Neural progenitor cell (in vitro differentiated cells): ENCODE measurements around the gene USP17L20. TPM values are rescaled to one million over a fixed set of nuclear protein-coding genes. Genes with fewer than 3 reads are reported as not detected.
"Not testable (repeated sequence)": the region's sequence is repeated elsewhere in the genome, so short reads cannot be mapped to it uniquely, and the experiment has no call there.

Experiments
- DNase-seq: peaks from one replicate; pipeline ENCODE4 v3.0.0-alpha.2; 2016; ENCODE audit warnings: low spot score
- H2AFZ ChIP-seq: fragments of 200-600 bp; sonication (generic); replicated peaks from 2 replicates; pipeline ENCODE4 v1.6.1; 2016; ENCODE audit warnings: antibody characterized with exemption
- H3F3A ChIP-seq: fragments of 200-600 bp; sonication (generic); 2 replicates; pipeline ENCODE4 v1.6.1; 2016; ENCODE audit warnings: antibody characterized with exemption, low read depth
- H3K27ac ChIP-seq: fragments of 200-600 bp; sonication (generic); 2 replicates; pipeline ENCODE4 v1.5.1; 2016; ENCODE audit warnings: mild to moderate bottlenecking
- H3K27me3 ChIP-seq: fragments of 200-600 bp; sonication (generic); 2 replicates; pipeline ENCODE4 v1.6.1; 2016; ENCODE audit warnings: mild to moderate bottlenecking, moderate library complexity
- H3K36me3 ChIP-seq: fragments of 200-600 bp; sonication (generic); 2 replicates; pipeline ENCODE4 v1.5.1; 2016
- H3K4me1 ChIP-seq: fragments of 200-600 bp; sonication (generic); 2 replicates; pipeline ENCODE4 v1.6.1; 2016; ENCODE audit warnings: mixed run types
- H3K4me2 ChIP-seq: fragments of 200-600 bp; sonication (generic); 2 replicates; pipeline ENCODE4 v1.6.1; 2016
- H3K4me3 ChIP-seq: fragments of 200-600 bp; sonication (generic); 2 replicates; pipeline ENCODE4 v1.5.1; 2016
- H3K79me2 ChIP-seq: fragments of 200-600 bp; sonication (generic); 2 replicates; pipeline ENCODE4 v1.6.1; 2016; ENCODE audit warnings: low read depth
- H3K9ac ChIP-seq: fragments of 200-600 bp; sonication (generic); 2 replicates; pipeline ENCODE4 v1.6.1; 2016
- H3K9me3 ChIP-seq: fragments of 200-600 bp; sonication (generic); 2 replicates; pipeline ENCODE4 v1.5.1; 2016; ENCODE audit warnings: low read depth
- H4K20me1 ChIP-seq: fragments of 200-600 bp; sonication (generic); 2 replicates; pipeline ENCODE4 v1.6.1; 2016; ENCODE audit warnings: low read depth
- H3K27ac Mint-ChIP-seq: 3 replicates; pipeline ENCODE4 v1.8.0; 2021; ENCODE audit warnings: mixed read lengths
- H3K27me3 Mint-ChIP-seq: 2 replicates; pipeline ENCODE4 v1.8.0; 2022; ENCODE audit warnings: low read depth, mild to moderate bottlenecking, inconsistent platforms, moderate library complexity, mixed read lengths; ENCODE audit not compliant: insufficient read depth
- H3K36me3 Mint-ChIP-seq: 3 replicates; pipeline ENCODE4 v1.8.0; 2021; ENCODE audit warnings: mixed read lengths
- H3K4me1 Mint-ChIP-seq: 3 replicates; pipeline ENCODE4 v1.8.0; 2021; ENCODE audit warnings: mixed read lengths
- H3K4me3 Mint-ChIP-seq: 3 replicates; pipeline ENCODE4 v1.8.0; 2021; ENCODE audit warnings: mild to moderate bottlenecking, moderate library complexity, mixed read lengths
- H3K9me3 Mint-ChIP-seq: 3 replicates; pipeline ENCODE4 v1.8.0; 2020; ENCODE audit warnings: mixed read lengths
- total RNA-seq: library from RNA; depleted of rRNA; stranded (reverse); fragments of >200 nt; gene quantifications from 2 replicates; pipeline ENCODE4 v1.2.3, GENCODE V29; 2015; ENCODE audit warnings: low replicate concordance

Gene USP17L20, protein sequence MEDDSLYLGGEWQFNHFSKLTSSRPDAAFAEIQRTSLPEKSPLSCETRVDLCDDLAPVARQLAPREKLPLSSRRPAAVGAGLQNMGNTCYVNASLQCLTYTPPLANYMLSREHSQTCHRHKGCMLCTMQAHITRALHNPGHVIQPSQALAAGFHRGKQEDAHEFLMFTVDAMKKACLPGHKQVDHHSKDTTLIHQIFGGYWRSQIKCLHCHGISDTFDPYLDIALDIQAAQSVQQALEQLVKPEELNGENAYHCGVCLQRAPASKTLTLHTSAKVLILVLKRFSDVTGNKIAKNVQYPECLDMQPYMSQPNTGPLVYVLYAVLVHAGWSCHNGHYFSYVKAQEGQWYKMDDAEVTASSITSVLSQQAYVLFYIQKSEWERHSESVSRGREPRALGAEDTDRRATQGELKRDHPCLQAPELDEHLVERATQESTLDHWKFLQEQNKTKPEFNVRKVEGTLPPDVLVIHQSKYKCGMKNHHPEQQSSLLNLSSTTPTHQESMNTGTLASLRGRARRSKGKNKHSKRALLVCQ
- not detected in 2 replicates for total RNA-seq

DNA sequence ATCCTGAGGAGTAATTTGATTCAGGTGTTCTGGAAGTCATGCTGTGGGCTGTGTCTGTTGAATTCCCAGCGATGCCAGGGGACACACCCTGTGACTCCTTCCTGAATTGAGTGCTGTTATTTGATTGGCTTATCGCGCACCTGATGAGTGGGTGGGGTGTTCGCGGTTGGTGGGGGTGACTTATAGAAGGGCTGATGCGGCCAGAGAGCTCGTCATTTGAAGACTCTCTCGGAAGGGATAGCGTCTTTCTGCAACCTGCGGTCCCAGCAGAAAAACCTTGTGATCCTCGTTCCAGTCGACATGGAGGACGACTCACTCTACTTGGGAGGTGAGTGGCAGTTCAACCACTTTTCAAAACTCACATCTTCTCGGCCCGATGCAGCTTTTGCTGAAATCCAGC, at the start of gene USP17L20:
USP17L20 (plus strand) TSS at position 301 of the 400 bp plus-strand sequence; CDS start at position 301, 0 bp downstream.
- H3K27ac ChIP-seq, H3K4me3 Mint-ChIP-seq, H3K36me3 Mint-ChIP-seq, DNase-seq, H3K4me2 ChIP-seq, H3K9me3 Mint-ChIP-seq, H3K4me1 Mint-ChIP-seq, H3K36me3 ChIP-seq, H3K4me3 ChIP-seq, H3K27ac Mint-ChIP-seq, H4K20me1 ChIP-seq, H3F3A ChIP-seq, H2AFZ ChIP-seq, H3K4me1 ChIP-seq, H3K27me3 Mint-ChIP-seq, H3K9me3 ChIP-seq, H3K9ac ChIP-seq, H3K27me3 ChIP-seq, H3K79me2 ChIP-seq: not testable (repeated sequence)

DNA sequence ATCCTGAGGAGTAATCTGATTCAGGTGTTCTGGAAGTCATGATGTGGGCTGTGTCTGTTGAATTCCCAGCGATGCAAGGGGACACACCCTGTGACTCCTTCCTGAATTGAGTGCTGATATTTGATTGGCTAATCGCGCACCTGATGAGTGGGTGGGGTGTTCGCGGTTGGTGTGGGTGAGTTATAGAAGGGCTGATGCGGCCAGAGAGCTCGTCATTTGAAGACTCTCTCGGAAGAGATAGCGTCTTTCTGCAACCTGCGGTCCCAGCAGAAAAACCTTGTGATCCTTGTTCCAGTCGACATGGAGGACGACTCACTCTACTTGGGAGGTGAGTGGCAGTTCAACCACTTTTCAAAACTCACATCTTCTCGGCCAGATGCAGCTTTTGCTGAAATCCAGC, 47.6 kb upstream of the USP17L20 start, which contains the start of gene USP17L10:
USP17L10 (plus strand) TSS at position 301 of the 400 bp plus-strand sequence; CDS start at position 301, 0 bp downstream.
- DNase-seq, H3K36me3 ChIP-seq, H3K4me3 Mint-ChIP-seq, H3K4me3 ChIP-seq, H2AFZ ChIP-seq, H3K27ac ChIP-seq, H3K27me3 ChIP-seq, H3K27ac Mint-ChIP-seq, H3K79me2 ChIP-seq, H3K27me3 Mint-ChIP-seq, H3K4me1 Mint-ChIP-seq, H4K20me1 ChIP-seq, H3K4me2 ChIP-seq, H3K9me3 ChIP-seq, H3K9ac ChIP-seq, H3F3A ChIP-seq, H3K36me3 Mint-ChIP-seq, H3K4me1 ChIP-seq, H3K9me3 Mint-ChIP-seq: not testable (repeated sequence)

DNA sequence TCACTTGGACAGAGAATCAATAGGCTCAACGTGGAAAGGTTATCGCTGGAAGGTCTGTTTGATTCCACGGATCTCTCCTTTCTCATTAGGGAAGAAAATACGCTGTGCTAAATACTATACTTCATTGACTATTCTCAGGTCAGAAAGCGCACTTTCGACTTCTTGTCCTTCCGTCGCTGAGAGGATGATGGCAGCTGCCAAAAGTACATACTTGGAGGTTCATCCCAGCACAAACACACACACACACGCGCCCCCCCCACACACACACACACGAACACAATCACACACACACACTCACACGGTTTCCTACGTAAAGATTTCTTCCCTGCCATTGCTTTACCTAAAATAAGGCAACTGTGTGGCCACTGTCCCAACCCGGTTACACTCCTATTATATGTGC, 43.2 kb upstream of the USP17L20 start:
- H3K27ac ChIP-seq, H3K4me2 ChIP-seq, H3F3A ChIP-seq, H4K20me1 ChIP-seq, H3K79me2 ChIP-seq, H2AFZ ChIP-seq, H3K27me3 Mint-ChIP-seq, H3K4me1 Mint-ChIP-seq, DNase-seq, H3K9me3 ChIP-seq, H3K4me3 ChIP-seq, H3K27me3 ChIP-seq, H3K9me3 Mint-ChIP-seq, H3K36me3 Mint-ChIP-seq, H3K27ac Mint-ChIP-seq, H3K4me3 Mint-ChIP-seq, H3K9ac ChIP-seq, H3K4me1 ChIP-seq, H3K36me3 ChIP-seq: not testable (repeated sequence)

DNA sequence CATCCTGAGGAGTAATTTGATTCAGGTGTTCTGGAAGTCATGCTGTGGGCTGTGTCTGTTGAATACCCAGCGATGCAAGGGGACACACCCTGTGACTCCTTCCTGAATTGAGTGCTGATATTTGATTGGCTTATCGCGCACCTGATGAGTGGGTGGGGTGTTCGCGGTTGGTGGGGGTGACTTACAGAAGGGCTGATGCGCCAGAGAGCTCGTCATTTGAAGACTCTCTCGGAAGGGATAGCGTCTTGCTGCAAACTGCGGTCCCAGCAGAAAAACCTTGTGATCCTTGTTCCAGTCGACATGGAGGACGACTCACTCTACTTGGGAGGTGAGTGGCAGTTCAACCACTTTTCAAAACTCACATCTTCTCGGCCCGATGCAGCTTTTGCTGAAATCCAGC, 42.8 kb upstream of the USP17L20 start, which contains the start of gene USP17L11:
USP17L11 (plus strand) TSS at position 301 of the 400 bp plus-strand sequence; CDS start at position 301, 0 bp downstream.
- not testable (repeated sequence) for H3K9me3 ChIP-seq, H4K20me1 ChIP-seq, H3K27ac ChIP-seq, DNase-seq, H3K4me3 Mint-ChIP-seq, H3K4me1 ChIP-seq, H3K4me2 ChIP-seq, H2AFZ ChIP-seq, H3K9ac ChIP-seq, H3K4me1 Mint-ChIP-seq, H3K79me2 ChIP-seq, H3K27me3 ChIP-seq, H3K27ac Mint-ChIP-seq, H3F3A ChIP-seq, H3K36me3 Mint-ChIP-seq, H3K9me3 Mint-ChIP-seq, H3K27me3 Mint-ChIP-seq, H3K4me3 ChIP-seq, H3K36me3 ChIP-seq

DNA sequence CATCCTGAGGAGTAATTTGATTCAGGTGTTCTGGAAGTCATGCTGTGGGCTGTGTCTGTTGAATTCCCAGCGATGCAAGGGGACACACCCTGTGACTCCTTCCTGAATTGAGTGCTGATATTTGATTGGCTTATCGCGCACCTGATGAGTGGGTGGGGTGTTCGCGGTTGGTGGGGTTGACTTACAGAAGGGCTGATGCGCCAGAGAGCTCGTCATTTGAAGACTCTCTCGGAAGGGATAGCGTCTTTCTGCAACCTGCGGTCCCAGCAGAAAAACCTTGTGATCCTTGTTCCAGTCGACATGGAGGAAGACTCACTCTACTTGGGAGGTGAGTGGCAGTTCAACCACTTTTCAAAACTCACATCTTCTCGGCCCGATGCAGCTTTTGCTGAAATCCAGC, 38.1 kb upstream of the USP17L20 start, which contains the start of gene USP17L12:
USP17L12 (plus strand) TSS at position 301 of the 400 bp plus-strand sequence; CDS start at position 301, 0 bp downstream.
- not testable (repeated sequence) for H3K9me3 ChIP-seq, H3K9ac ChIP-seq, H3K4me2 ChIP-seq, H3K27me3 Mint-ChIP-seq, DNase-seq, H3K36me3 ChIP-seq, H3K27me3 ChIP-seq, H3K27ac ChIP-seq, H3K4me1 ChIP-seq, H4K20me1 ChIP-seq, H3F3A ChIP-seq, H3K9me3 Mint-ChIP-seq, H3K79me2 ChIP-seq, H3K4me3 Mint-ChIP-seq, H3K36me3 Mint-ChIP-seq, H3K4me3 ChIP-seq, H3K27ac Mint-ChIP-seq, H3K4me1 Mint-ChIP-seq, H2AFZ ChIP-seq

DNA sequence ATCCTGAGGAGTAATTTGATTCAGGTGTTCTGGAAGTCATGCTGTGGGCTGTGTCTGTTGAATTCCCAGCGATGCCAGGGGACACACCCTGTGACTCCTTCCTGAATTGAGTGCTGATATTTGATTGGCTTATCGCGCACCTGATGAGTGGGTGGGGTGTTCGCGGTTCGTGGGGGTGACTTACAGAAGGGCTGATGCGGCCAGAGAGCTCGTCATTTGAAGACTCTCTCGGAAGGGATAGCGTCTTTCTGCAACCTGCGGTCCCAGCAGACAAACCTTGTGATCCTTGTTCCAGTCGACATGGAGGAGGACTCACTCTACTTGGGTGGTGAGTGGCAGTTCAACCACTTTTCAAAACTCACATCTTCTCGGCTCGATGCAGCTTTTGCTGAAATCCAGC, 33.3 kb upstream of the USP17L20 start, which contains the start of gene USP17L13:
USP17L13 (plus strand) TSS at position 301 of the 400 bp plus-strand sequence; CDS start at position 301, 0 bp downstream.
- not testable (repeated sequence) for H3K4me3 ChIP-seq, H3K36me3 ChIP-seq, H3K27me3 Mint-ChIP-seq, H3K4me1 Mint-ChIP-seq, DNase-seq, H3K9me3 ChIP-seq, H3K4me3 Mint-ChIP-seq, H3F3A ChIP-seq, H3K27ac ChIP-seq, H2AFZ ChIP-seq, H3K4me2 ChIP-seq, H3K36me3 Mint-ChIP-seq, H3K4me1 ChIP-seq, H4K20me1 ChIP-seq, H3K79me2 ChIP-seq, H3K27me3 ChIP-seq, H3K9me3 Mint-ChIP-seq, H3K9ac ChIP-seq, H3K27ac Mint-ChIP-seq

DNA sequence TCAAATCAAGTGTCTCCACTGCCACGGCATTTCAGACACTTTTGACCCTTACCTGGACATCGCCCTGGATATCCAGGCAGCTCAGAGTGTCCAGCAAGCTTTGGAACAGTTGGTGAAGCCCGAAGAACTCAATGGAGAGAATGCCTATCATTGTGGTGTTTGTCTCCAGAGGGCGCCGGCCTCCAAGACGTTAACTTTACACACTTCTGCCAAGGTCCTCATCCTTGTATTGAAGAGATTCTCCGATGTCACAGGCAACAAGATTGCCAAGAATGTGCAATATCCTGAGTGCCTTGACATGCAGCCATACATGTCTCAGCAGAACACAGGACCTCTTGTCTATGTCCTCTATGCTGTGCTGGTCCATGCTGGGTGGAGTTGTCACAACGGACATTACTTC, 27.7 kb upstream of the USP17L20 start:
- H3K9me3 ChIP-seq, H3K4me3 ChIP-seq, H3K4me1 ChIP-seq, H2AFZ ChIP-seq, H3K27me3 Mint-ChIP-seq, H3K4me2 ChIP-seq, H3K36me3 ChIP-seq, H3K27me3 ChIP-seq, H4K20me1 ChIP-seq, H3K4me3 Mint-ChIP-seq, H3K79me2 ChIP-seq, H3K27ac ChIP-seq, DNase-seq, H3K27ac Mint-ChIP-seq, H3K9me3 Mint-ChIP-seq, H3F3A ChIP-seq, H3K9ac ChIP-seq, H3K4me1 Mint-ChIP-seq, H3K36me3 Mint-ChIP-seq: not testable (repeated sequence)

DNA sequence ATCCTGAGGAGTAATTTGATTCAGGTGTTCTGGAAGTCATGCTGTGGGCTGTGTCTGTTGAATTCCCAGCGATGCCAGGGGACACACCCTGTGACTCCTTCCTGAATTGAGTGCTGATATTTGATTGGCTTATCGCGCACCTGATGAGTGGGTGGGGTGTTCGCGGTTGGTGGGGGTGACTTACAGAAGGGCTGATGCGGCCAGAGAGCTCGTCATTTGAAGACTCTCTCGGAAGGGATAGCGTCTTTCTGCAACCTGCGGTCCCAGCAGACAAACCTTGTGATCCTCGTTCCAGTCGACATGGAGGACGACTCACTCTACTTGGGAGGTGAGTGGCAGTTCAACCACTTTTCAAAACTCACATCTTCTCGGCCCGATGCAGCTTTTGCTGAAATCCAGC, 23.8 kb upstream of the USP17L20 start, which contains the start of gene USP17L15:
USP17L15 (plus strand) TSS at position 301 of the 400 bp plus-strand sequence; CDS start at position 301, 0 bp downstream.
- not testable (repeated sequence) for H4K20me1 ChIP-seq, H3K27ac Mint-ChIP-seq, H3K36me3 Mint-ChIP-seq, DNase-seq, H2AFZ ChIP-seq, H3F3A ChIP-seq, H3K4me1 Mint-ChIP-seq, H3K9me3 Mint-ChIP-seq, H3K9me3 ChIP-seq, H3K27me3 Mint-ChIP-seq, H3K79me2 ChIP-seq, H3K4me1 ChIP-seq, H3K9ac ChIP-seq, H3K4me2 ChIP-seq, H3K27me3 ChIP-seq, H3K27ac ChIP-seq, H3K4me3 Mint-ChIP-seq, H3K36me3 ChIP-seq, H3K4me3 ChIP-seq
